H4 (cell line): ENCODE measurements around the gene MED9. TPM values are rescaled to one million over a fixed set of nuclear protein-coding genes. Genes with fewer than 3 reads are reported as not detected.

Experiments
- DNase-seq: peaks from one replicate; pipeline ENCODE4 v3.0.0-alpha.2; 2015; ENCODE audit warnings: low spot score
- total RNA-seq: library from RNA; depleted of rRNA; stranded (reverse); fragments of >200 nt; shearing (Covaris generic); gene quantifications from 2 replicates; pipeline ENCODE4 v1.2.3, GENCODE V29; 2014; rRNA removed

MED9 gene
- total RNA-seq, 1 experiment from 2014 or later: 17.5 TPM

GRCh38 chr17:17535957-17536356 lies 59.2 kb downstream of the MED9 start:
- peak; percentile 64 for DNase-seq

- DNase-seq: no peak
Observed at GRCh38 chr17:17536702-17537101, 59.9 kb downstream of the MED9 start.

GRCh38 chr17:17537311-17538099 lies 60.7 kb downstream of the MED9 start:
- no peak for DNase-seq

- no peak for DNase-seq
Observed at GRCh38 chr17:17538417-17539391, 61.9 kb downstream of the MED9 start.

- no peak for DNase-seq
Observed at GRCh38 chr17:17539591-17539990, 62.8 kb downstream of the MED9 start.

- no peak for DNase-seq
Observed at GRCh38 chr17:17540278-17540906, 63.6 kb downstream of the MED9 start.

- DNase-seq: no peak
Observed at GRCh38 chr17:17540935-17541639, 64.3 kb downstream of the MED9 start.

- DNase-seq: no peak
Observed at GRCh38 chr17:17541640-17542001, 64.8 kb downstream of the MED9 start.

Other genes with a start within 250 kb of the MED9 start
- 13.3 and 15.6 TPM in 2 replicates for gene FLCN, start 239.8 kb upstream of the MED9 start, total RNA-seq
- 254 and 293 TPM in 2 replicates for gene COPS3, start 195.8 kb upstream of the MED9 start, total RNA-seq
- 1.4 and 2.1 TPM in 2 replicates for gene NT5M, start 173.6 kb upstream of the MED9 start, total RNA-seq
- not detected in 2 replicates for gene RASD1, start 19.4 kb downstream of the MED9 start, total RNA-seq
- 51.5 and 57.2 TPM in 2 replicates for gene PEMT, start 114.7 kb downstream of the MED9 start, total RNA-seq
- gene RAI1, start 204.5 kb downstream of the MED9 start, total RNA-seq: 2.4 and 3.6 TPM in 2 replicates